HG03432 (cell line): ENCODE data around the gene ARSD.

ENCODE experiments used
- ATAC-seq: cut with Tn5 transposase; IDR thresholded peaks from one replicate; pipeline ENCODE4 v1.9.1; 2021; ENCODE audit warnings: mild to moderate bottlenecking, moderate library complexity; ENCODE audit not compliant: unreplicated experiment

Gene ARSD

DNA sequence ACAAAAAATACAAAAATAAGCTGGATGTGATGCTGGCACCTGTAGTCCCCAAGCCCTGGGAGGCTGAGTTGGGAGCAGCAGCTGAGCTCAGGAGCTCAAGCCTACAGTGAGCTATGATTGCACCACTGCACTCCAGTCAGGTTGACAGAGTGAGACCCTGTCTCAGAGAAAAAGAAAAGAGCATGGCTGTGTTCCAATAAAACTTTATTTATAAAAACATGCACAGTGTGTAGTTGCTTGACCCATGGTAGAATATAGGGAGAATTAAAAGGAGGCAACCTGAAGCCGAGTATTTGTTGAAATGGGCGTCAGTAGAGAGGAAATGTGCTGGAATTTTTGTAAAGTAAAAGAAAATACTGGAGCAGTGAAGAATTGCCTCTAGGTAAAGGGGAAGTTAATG is 73.4 kb downstream of the ARSD start:
- ATAC-seq, result no peak

DNA sequence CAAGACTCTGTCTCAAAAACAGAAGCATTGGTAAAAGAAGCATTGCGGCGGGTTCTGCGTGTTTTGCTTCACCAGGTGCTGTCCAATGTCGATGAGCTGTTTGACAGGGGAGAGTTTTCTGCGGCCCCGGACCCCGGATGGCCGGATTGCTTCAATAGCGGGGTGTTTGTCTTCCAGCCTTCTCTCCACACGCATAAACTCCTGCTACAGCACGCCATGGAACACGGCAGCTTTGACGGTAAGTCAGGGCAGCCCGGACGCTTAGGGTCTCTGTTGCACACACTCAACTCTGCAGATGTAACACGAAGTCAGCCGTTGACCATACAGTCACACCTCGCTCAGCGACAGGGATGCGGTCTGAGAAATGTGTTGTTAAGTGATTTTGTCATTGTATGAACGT is 74.2 kb downstream of the ARSD start:
- ATAC-seq, result no peak
